ENCODE data around the gene SIGLEC9.

The SIGLEC9 gene

DNA sequence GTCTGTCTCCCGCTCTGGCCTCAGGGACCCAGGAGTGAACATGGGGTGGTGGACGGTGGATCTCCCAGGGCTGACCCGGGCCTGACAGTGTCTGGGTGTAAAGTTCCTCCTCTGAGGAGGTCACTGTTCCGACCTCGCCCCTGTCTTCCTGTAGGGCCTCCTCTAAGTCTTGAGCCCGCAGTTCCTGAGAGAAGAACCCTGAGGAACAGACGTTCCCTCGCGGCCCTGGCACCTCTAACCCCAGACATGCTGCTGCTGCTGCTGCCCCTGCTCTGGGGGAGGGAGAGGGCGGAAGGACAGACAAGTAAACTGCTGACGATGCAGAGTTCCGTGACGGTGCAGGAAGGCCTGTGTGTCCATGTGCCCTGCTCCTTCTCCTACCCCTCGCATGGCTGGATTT is at the start of gene SIGLEC9:
TSS of gene SIGLEC9 (plus strand) at position 178 of the 400 bp plus-strand sequence. CDS start at position 247, 69 bp downstream.
- DNase-seq = no peak

DNA sequence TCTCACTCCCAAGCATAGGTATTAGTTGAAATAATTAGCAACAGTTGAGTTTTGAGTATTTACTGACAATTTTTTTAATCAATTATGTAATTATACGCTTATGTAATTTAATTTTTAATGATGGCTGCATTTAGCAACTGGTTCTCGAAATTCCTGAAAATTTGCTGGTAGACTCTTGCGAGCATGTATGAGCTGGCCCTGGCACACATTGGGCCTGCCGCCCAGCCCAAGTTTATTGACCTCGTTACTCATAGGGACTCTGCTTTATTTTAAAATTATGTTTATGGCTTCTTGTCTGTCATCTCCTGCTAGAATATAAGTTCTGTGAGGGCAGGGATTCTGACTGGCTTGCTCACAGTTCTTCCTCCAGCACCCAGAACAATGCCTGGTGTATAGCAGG is 48.7 kb upstream of the SIGLEC9 start:
- no peak for DNase-seq

DNA sequence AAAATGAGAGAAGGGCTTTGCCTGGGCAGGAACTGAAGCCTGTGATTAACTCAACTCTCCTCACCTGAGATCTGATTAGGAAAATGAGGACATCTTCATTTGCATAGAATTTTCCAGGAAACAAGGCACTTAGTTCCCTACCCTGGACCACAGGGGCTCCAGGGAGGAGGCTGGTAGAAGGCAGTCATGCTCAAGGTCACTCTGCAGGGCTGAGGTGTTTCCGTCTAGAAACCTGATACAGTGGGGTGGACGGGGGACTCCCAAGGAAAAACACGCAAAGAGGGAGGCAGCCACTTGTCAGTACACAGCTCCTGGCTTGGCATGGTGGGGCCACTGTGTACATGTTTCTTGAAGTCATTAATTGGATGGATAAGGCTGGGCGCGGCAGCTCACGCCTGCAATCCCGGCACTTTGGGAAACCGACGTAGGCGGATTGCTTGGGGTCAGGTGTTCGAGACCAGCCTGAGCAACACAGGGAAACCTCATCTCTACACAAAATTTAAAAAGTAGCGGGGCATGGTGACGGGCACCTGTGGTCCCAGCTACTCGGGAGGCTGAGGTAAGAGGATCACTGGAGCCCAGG is 48.0 kb upstream of the SIGLEC9 start:
- no peak for DNase-seq

DNA sequence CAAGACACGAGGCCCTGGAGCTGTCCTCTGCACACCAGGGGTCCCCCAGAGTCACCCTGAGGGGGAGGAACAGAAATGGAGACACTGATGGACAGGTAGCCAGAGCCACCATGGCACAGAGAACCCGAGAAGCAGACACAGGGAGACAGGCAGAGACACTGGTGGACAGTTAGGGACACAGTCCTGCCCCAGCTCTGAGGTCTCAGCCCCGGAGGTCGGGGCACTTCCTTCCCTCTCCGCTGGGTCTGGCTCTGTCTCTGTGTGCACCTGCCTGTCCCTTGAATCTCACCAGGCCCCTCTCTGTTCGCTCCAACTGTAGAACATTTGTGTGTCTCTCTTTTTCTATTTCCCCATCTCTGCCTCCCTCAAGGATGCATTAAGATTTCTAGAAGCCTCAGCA is 46.6 kb upstream of the SIGLEC9 start:
- no peak for DNase-seq

DNA sequence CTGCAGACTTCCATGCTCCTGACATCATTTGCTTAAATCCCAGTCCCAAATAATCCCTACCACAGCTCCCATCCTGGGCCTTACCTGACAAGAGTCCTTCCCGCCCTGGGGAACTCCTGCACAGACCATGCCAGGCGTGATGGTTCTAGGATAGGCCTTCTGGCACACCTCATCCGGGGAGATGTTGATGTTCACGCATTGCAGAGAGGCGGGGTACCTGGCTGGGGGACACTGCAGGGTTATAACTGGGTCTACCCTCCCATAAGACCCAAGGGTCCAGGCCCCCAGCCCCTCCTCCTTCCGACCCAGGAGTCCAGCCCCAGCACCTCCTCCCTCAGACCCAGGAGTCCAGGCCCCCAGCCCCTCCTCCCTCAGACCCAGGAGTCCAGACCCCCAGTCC is 46.0 kb upstream of the SIGLEC9 start:
- no peak for DNase-seq

DNA sequence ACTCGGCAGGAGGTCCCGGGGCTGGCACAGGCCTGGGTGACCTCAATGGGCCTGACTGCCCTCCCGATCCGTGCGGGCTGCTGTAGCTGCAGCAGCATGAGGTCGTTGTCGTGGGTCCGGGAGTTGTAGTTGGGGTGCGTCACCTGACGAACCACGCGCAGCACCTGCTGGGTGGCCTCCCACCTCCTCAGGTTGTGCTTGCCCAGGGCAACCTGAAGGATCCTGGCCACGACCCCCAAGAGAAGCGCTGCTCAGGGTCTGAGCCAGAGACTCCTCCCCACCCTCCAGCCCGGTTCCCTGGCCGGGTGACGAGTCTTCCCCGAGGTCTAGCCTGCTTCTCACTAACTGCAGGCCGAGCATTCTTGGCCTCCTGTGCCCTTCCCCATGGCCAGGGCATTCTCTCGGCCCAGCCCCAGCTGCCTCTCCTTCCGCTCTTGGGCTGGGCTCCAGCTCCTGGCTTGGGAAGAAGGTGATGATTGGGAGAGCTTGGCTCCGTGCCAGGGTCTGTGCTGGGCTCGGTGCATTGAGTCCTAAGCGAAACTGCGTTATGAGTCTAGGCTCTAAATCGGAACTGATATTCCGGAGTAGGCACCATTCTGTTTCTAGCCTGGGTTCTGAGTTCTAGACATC is 45.1 kb upstream of the SIGLEC9 start:
- DNase-seq = no peak

DNA sequence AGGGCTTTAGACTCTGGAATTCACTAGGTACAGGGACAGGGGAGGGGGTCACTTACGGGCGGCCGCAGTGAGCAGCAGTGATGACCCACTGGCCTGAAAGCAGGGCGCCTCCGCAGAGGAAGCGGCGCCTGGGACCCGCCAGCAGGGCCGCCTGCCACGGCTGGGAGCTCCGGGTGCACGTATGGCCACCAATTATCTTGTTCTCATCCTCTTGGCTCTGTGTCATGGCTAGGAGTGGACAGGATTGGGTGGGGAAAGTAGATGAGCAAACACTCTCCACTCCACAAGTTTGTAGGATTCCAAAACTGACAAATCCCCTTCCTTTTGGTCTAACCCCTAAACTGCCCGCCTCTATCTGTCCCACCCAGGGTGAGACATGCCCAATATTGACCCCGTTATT is 43.2 kb upstream of the SIGLEC9 start:
- DNase-seq = no peak

DNA sequence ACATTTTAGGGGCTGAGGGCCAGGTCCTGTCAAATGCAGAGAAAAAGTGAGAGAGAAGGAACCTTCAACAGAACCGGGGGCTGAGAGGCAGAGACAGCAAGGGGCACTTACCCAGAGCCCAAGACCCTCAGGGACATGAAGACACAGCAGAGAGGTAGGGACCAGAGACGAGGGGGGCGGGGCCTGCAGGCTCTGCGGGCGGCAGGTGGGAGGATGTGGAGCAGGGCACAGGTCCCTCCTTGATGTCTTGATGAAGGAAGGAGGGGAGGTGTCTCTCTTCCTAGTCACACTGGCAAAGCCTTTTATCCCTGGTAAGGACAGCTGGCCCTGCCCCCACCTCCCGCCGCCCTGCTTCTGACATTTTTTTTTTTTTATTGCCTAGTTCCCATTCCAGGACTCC is 42.1 kb upstream of the SIGLEC9 start, which contains the start of gene KLK14:
TSS of gene KLK14 (minus strand) at position 277 of the 400 bp plus-strand sequence. CDS start at position 4, 273 bp downstream.
- DNase-seq = no peak

DNA sequence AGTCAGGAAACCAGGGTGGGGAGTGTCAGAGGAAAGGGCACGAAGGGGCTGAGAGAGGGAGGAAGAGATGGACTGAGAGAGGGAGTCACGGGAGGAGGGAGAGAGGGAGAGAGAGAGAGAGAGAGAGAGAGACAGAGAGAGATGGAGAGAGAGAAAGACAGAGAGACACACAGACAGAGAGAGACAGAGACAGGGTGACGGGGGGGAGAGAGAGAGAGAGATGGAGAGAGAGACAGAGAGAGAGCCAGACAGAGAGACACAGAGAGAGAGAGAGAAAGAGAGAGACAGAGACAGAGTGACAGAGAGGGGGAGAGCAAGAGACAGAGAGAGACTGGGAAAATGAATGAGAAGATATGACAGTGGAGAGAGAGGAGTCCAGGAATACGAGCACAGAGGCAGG is 41.5 kb upstream of the SIGLEC9 start:
- no peak for DNase-seq

DNA sequence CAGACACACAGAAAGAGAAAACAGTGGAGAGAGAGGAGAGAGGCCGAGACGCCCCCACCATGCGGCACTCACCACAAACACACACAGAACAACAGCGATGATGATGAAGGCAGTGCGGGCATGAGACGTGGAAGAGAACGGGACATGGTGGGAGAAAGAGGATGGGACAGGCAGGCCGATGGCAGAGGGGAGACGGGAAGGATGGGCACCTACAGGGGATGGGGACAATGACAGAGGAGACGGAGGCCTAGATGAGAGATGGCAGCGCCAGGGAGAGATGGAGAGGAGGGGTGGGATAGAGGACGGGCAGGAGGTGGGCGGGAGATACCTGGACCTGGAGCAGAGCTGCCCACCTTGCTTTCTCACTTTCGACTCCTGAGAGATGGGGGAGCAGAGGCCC is 40.9 kb upstream of the SIGLEC9 start:
- DNase-seq = no peak

DNA sequence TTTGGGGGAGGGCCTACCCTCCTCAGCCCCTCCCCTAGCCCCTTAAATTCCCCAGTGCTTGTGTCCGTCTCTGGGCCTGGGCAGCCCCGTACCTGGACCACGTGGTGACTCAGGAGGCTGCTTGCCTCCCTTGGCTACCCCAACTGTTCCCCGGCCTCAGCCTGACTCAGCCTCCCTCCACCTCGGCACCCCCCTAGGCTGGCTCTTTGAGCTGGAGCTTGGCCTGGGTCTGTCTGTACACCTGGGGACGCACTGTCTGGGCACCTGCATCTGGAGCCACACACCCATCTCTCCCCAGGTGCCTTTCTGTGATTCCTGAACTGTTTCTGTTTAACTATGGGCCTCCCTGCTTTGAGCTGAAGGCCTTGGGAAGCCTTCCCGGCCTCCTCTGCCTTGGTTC is 40.2 kb upstream of the SIGLEC9 start:
- no peak for DNase-seq

DNA sequence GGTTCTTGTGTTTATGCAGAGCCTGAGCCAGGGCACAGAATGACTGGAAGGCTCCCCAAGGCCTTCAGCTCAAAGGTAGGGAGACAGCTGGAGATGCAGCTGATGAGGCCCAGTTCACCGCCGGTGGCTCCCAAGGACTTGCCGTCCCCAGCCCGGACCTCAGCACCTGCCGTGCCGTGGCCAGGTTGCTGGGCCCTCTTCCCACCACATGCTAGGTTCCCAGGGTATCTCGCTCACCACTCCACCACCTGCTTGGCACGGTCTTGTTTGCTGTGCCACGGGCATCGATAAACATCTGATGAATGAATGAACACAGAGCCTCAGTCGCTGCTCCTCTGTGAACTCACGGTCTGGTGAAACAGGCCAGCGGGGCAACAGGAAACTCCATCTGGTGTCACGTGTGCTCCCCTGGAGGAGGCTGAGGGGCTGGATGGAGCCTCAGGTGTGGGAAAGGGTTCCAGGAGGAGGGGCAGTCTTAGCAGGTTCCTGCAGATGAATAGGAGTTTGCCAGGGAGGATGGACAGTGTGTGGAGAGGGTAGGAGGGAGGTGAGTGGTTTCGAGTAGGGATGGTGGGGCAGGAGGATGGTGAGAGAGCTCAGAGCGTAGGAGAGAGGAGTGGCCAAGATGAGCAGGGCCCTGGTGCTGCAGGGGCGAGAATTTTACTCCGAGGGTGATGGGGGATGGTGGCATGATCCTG is 38.4 kb upstream of the SIGLEC9 start:
- no peak for DNase-seq

DNA sequence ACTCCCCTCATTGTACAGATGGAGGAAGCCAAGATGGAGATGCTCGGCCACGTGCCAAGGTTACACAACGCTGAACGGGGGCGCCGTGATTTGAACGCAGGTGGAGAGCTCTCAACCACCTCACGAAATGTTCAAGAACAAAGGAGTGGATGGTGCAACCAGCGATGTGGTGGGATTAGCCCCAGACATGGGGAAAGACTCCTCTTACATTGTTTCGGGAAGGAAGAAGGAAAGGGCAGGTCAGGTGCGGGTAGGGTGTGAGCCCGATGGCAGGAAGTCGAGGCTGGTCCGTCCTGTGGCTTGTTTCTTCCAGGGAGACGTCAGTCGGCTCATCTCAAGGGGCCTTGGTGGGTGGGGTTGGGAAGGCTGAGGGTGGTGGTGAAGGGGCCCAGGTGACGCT is 34.9 kb upstream of the SIGLEC9 start:
- no peak for DNase-seq

DNA sequence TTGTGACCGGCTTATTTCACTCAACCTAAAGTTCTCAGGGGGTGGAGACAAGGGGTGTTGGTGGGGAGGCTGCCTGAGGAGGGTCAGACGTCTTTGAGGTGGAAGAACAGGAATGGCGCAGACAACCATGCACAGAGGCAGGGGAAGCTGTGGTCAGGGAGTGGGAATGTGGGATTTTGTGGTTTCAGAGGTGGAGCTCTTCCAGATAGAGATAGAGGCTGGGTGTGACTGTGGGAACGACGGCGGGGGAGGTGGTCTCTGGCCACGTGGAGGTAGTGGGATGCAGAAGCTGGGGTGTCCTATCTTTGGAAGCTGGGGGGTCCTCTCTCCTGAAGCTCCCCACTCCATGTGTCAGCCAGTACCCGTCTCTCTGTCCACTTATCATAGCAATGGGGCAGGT is 34.2 kb upstream of the SIGLEC9 start:
- DNase-seq = no peak

DNA sequence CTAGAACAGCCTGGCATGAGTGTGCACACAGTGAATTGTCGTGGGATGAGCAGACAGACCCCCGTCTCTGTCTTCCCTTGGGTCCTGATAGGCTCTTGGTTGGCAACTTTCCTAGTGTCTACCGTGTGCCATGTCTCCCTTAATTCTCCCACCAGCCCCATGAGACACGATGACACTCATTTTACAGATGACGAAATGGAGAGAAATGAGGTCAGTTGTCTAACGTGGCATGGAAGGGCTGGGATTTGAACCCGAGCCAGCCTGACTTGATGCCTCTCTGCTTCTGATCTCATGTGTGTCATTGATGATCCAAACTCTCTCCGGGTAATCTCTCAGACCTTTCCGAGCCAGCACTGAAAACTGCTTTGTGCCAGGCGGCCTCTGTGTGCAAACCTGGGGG is 33.6 kb upstream of the SIGLEC9 start:
- DNase-seq = no peak

DNA sequence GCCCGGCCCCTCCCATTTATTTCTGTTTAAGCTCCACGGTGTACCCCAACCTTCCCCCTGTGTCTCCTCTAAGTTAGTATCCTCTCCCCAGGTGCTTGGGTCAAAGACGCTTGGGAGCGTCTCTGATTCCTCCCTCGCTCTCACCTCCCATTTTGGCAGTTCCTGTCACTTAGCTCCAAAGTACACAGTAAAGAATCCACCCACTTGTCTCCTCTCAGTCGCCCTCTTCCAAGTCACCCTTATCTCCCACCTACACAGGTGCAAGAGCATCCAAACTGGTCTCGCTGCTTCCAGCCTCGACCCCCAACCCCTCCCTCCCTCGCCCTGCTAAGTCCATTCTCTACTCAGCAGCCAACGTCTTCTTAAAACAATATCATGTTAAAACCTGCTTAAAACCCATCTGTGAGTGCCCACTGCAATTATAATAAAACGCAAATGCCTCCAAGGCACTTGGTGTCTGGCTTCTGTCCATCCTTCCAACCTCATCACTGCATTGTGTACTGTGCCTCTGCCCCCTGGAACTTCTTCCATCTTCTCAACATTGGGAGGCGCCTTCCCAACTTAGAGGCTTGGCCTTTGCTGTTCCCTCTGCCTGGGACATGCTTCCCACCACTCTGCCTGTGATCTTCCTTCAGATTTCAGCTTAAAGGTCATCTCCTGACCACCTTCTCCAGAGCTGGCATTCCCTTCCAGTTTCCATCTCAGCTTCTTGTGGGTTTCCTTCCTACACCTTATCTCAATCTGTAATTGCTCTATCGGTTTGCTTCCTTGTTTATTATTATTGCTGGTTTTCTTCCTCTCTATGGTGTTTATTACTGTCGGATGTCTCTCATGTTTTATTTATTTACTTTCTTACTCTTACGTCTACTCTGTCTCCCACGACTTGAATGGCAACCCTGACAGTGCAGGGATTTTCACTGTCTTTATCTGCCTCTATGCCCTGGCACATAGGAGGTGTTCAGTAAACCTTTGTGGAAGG is 32.5 kb upstream of the SIGLEC9 start:
- no peak for DNase-seq

DNA sequence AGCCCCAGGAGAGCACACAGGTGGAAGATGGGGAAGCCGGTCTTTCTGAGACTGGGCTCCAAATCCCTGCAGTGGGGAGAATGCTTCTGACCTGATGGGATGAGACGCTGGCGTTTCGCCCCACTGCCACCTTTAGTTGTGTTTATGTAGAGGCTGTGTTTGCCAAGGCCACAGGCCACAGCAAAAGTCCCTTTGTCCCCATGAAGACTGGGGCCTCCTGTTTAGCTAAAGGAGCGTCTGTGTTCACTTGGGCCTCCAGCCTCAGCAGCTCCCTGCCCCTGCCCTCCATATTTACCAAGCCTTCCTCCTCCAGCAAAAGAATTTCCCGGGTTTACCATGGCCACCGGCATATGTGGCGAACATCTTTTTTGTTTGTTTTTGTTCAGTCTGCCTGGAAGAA is 31.6 kb upstream of the SIGLEC9 start:
- DNase-seq = no peak

DNA sequence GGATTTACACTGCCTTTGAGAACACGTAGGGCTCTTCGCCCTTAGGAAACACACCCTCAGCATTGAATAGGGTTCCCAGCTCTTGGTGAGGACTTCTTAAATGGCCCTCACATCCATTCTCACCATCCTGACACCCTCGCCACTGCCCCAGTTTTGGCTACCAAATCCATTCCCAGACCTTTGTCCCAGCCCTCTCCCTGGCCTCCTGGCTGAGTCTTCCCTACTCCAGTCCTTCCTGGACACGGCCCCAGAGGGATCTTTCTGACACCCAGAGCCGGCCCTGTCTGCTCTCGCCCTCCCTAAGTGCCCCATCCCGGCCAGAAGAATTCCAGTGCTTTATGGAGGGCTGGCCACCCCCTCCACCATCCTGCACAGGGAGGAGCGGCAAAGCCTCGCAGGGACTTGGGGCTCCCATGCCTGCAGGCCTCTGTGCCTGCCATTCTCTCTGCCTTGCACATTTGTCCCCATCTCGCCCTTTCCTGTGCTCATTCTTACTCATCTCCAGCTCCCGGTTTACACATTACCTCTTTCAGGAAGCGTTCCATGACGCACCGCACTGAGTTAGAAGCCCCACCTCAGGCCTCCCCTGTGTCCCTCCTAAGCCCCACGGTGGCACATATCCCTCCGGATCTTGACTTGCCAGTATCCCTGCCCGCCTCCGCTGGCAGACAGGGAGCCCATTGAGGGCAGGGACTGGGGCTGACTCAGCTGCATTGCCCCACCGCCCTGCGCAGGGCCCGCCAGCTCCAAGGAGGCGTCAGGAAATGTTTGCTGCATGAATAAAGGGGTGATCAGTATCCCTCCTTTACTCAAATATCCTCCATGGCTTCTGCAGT is 31.0 kb upstream of the SIGLEC9 start:
- DNase-seq = no peak

DNA sequence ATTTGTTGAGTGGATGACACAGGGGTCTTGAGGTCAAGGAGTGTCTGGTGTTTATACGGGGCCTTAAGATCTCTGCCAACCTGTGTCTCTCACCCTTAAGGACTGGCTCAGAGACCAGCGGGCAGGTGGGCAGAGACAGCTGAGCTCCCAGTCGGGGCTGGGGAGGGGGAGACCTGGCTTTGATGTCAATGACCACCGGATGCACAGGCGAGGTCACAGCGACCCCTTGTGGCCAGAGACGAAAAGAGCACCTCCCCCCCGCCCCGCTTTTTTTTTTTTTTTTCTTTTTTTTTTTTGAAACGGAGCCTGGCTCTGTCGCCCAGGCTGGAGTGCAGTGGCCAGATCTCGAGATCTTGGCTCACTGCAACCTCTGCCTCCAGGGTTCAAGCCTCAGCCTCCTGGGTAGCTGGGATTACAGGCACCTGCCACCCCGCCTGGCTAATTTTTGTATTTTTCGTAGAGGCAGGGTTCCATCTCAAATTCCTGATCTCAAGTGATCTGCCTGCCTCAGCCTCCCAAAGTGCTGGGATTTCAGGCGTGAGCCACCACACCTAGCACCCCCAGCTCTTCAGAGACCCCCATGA is 29.9 kb upstream of the SIGLEC9 start:
- DNase-seq = no peak

DNA sequence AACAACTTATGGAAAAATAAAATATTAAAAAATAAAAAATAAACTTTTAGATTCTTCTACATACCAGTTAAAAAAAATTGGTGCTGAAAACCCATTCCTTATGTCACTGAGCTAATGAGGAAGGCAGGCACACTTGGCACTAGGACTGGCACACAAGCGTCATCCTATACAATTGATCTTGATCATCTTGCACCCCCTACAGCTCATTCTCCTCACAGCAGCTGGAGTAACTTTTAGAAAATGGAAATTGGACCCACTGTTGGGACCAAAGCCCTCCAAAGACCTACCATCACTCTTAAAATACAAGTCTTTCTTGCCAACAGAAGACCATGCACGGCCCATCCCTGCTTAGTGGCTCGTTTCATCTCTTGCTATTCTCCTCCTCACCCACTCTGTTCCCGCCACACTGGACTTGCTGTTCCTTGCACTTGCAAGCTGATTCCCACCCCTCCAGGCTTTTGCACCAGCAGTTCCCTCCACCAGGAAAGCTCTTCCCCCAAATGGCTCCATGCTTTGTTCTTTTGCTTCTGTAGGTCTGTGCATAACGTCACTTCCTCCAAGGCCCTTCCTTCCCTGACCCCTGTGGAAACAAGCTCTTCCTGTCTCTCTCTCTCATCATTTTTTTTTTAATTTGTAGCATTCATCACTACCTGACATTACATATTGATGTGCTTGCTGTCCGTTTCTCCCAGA is 28.1 kb upstream of the SIGLEC9 start:
- DNase-seq = peak; percentile 49

DNA sequence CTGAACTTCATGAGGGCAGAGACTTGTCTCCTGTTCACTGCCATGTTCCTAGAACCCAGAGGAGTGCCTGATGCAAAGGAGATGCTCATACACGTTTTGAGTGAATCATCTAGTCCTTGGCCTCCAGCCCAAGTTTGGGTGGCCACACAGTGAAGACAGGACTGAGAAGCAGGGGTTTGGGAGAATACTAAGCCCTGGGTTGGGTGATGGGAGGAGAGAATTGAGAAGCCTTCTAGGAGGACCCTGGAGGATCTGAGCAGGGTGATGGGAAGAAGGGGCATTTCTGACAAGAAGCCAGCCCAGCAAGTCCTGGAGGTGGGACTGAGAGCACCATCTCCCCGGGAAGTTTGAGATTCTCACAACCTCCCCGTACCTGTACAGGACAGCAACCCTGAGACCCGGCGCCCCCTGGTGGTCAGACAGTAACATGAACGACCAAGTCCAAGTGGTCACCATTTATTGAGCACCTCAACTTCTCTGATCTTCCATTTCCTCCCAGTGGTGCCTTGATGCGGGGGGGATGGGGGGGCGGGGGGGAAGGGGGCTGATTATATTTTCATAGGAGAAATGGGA is 27.5 kb upstream of the SIGLEC9 start:
- DNase-seq = peak; percentile 73

All from 8988T (cell line).